Measurements from ENCODE around the gene OR52E6. TPM values are rescaled to one million over a fixed set of nuclear protein-coding genes. Genes with fewer than 3 reads are reported as not detected.

The OR52E6 gene
- total RNA-seq, 2 experiments from 2014 or later = not detected

Other genes starting within 250 kb of the OR52E6 start
- gene TRIM6, start 245.3 kb downstream of the OR52E6 start, total RNA-seq = 1 to 10 TPM in 1 of 2 experiments, under 1 TPM in 1; 0.37 to 1.5 TPM
- gene TRIM34, start 216.9 kb downstream of the OR52E6 start, total RNA-seq = 10 to 100 TPM; 13.1 to 16.1 TPM
- gene TRIM5, start 156.8 kb downstream of the OR52E6 start, total RNA-seq = 10 to 100 TPM; 25.0 to 35.4 TPM
- 100 to 1,000 TPM; 139 to 238 TPM for gene TRIM22, start 152.1 kb downstream of the OR52E6 start, total RNA-seq
- gene OR56B1, start 105.4 kb downstream of the OR52E6 start, total RNA-seq = under 1 TPM; 0.28 to 0.41 TPM
- gene OR52N4, start 87.7 kb downstream of the OR52E6 start, total RNA-seq = under 1 TPM; 0.23 to 0.67 TPM
- not detected for gene OR52N5, start 58.5 kb downstream of the OR52E6 start, total RNA-seq
- not detected for gene OR52N1, start 50.6 kb downstream of the OR52E6 start, total RNA-seq
- gene OR52N2, start 33.0 kb downstream of the OR52E6 start, total RNA-seq = not detected
- gene OR52E8, start 15.8 kb upstream of the OR52E6 start, total RNA-seq = not detected
- not detected for gene OR52E4, start 38.7 kb upstream of the OR52E6 start, total RNA-seq
- gene OR52E5, start 51.3 kb upstream of the OR52E6 start, total RNA-seq = not detected
- gene OR56A3, start 100.4 kb upstream of the OR52E6 start, total RNA-seq = not detected
- gene OR56A5, start 126.6 kb upstream of the OR52E6 start, total RNA-seq = not detected
- not detected for gene OR52L1, start 145.1 kb upstream of the OR52E6 start, total RNA-seq
- gene OR56A4, start 165.0 kb upstream of the OR52E6 start, total RNA-seq = not detected
- gene OR56A1, start 188.9 kb upstream of the OR52E6 start, total RNA-seq = not detected

Data from activated CD8-positive, alpha-beta memory T cell treated with anti-CD3 and anti-CD28 coated beads, Interleukin-2, amount 10 ng/mL, durations not matched to agents 7 days and 5 days (primary cell).